ENCODE results near the gene DNAH17. TPM values are rescaled to one million over a fixed set of nuclear protein-coding genes. Genes with fewer than 3 reads are reported as not detected.

The DNAH17 gene
- total RNA-seq, 1 donor from 2014 or later = 2.0 TPM

- TF ChIP-seq CTCF (IDR thresholded peaks at IDR 0.05) (no peak), POLR2AphosphoS5 (IDR thresholded peaks at IDR 0.05; ENCODE audit: insufficient read depth in 1 of 2, low read depth in 1 of 2) (no peak), POLR2A (IDR thresholded peaks at IDR 0.05) (no peak)
- no peaks in the 10 kb centered on the region for H3K4me1 ChIP-seq
- no peaks in the 10 kb centered on the region for H3K9me3 ChIP-seq
- H3K27me3 ChIP-seq = no peaks in the 10 kb centered on the region
- no peak overlapping the region for H3K27ac ChIP-seq
- no peak overlapping the region for H3K4me3 ChIP-seq
- no peak for DNase-seq (ENCODE audit: extremely low spot score in 2 of 2)
- intact Hi-C loops (cut with DNase I) = no loop called here
- H3K36me3 ChIP-seq = no peaks in the 10 kb centered on the region
These were observed 28.7 kb upstream of the DNAH17 start for GRCh38 chr17:78605886-78606285.

- no peaks in the 10 kb centered on the region for H3K9me3 ChIP-seq
- no peak overlapping the region for H3K27ac ChIP-seq
- H3K4me3 ChIP-seq = no peak overlapping the region
- no peak for DNase-seq (ENCODE audit: extremely low spot score in 2 of 2)
- TF ChIP-seq POLR2A (IDR thresholded peaks at IDR 0.05) (no peak), POLR2AphosphoS5 (IDR thresholded peaks at IDR 0.05; ENCODE audit: insufficient read depth in 1 of 2, low read depth in 1 of 2) (no peak), CTCF (IDR thresholded peaks at IDR 0.05) (no peak)
- intact Hi-C loops (cut with DNase I) = no loop called here
- H3K36me3 ChIP-seq = no peaks in the 10 kb centered on the region
- no peaks in the 10 kb centered on the region for H3K4me1 ChIP-seq
- H3K27me3 ChIP-seq = no peaks in the 10 kb centered on the region
These were observed 28.2 kb upstream of the DNAH17 start for GRCh38 chr17:78605429-78605828.

GRCh38 chr17:78602246-78602645 lies 25.1 kb upstream of the DNAH17 start:
- Histone ChIP-seq H3K27ac (no peak overlapping the region), H3K36me3 (no peaks in the 10 kb centered on the region), H3K27me3 (no peaks in the 10 kb centered on the region), H3K4me1 (no peaks in the 10 kb centered on the region), H3K9me3 (no peaks in the 10 kb centered on the region), H3K4me3 (no peak overlapping the region)
- intact Hi-C loops (cut with DNase I) = no loop called here
- no peak for DNase-seq (ENCODE audit: extremely low spot score in 2 of 2)
- TF ChIP-seq CTCF (IDR thresholded peaks at IDR 0.05) = no peak
- no peak for TF ChIP-seq POLR2A (IDR thresholded peaks at IDR 0.05)
- TF ChIP-seq POLR2AphosphoS5 (IDR thresholded peaks at IDR 0.05; ENCODE audit: insufficient read depth in 1 of 2, low read depth in 1 of 2) = no peak

GRCh38 chr17:78601577-78602190 lies 24.5 kb upstream of the DNAH17 start:
- H3K36me3 ChIP-seq = no peaks in the 10 kb centered on the region
- H3K27ac ChIP-seq = no peak overlapping the region
- DNase-seq (ENCODE audit: extremely low spot score in 2 of 2) = no peak
- no peaks in the 10 kb centered on the region for H3K27me3 ChIP-seq
- no peaks in the 10 kb centered on the region for H3K9me3 ChIP-seq
- H3K4me1 ChIP-seq = no peaks in the 10 kb centered on the region
- intact Hi-C loops (cut with DNase I) = no loop called here
- H3K4me3 ChIP-seq = no peak overlapping the region
- no peak for TF ChIP-seq POLR2A (IDR thresholded peaks at IDR 0.05)
- no peak for TF ChIP-seq CTCF (IDR thresholded peaks at IDR 0.05)
- no peak for TF ChIP-seq POLR2AphosphoS5 (IDR thresholded peaks at IDR 0.05; ENCODE audit: insufficient read depth in 1 of 2, low read depth in 1 of 2)

- H3K27me3 ChIP-seq = no peaks in the 10 kb centered on the region
- no peaks in the 10 kb centered on the region for H3K4me1 ChIP-seq
- H3K9me3 ChIP-seq = no peaks in the 10 kb centered on the region
- no peak overlapping the region for H3K4me3 ChIP-seq
- H3K27ac ChIP-seq = no peak overlapping the region
- no peak for TF ChIP-seq POLR2AphosphoS5 (IDR thresholded peaks at IDR 0.05; ENCODE audit: insufficient read depth in 1 of 2, low read depth in 1 of 2)
- no peak for TF ChIP-seq CTCF (IDR thresholded peaks at IDR 0.05)
- TF ChIP-seq POLR2A (IDR thresholded peaks at IDR 0.05) = no peak
- intact Hi-C loops (cut with DNase I) = no loop called here
- H3K36me3 ChIP-seq = no peaks in the 10 kb centered on the region
- no peak for DNase-seq (ENCODE audit: extremely low spot score in 2 of 2)
These were observed 23.1 kb upstream of the DNAH17 start for GRCh38 chr17:78600181-78600721.

All from vagina (tissue), 2 donors.